Fibroblast of pulmonary artery (primary cell): ENCODE measurements around the gene RPS4Y1.
"Not testable (repeated sequence)": the region's sequence is repeated elsewhere in the genome, so short reads cannot be mapped to it uniquely, and the experiment has no call there.

Source experiments
- DNase-seq: peaks from one replicate; pipeline ENCODE4 v3.0.0-alpha.2; 2010; ENCODE audit warnings: low read depth
- H3K4me3 ChIP-seq: replicated peaks from 2 replicates; pipeline ENCODE4 v1.5.1; 2011; ENCODE audit warnings: low read depth, mild to moderate bottlenecking, control low read depth, low read length, moderate library complexity
- TF ChIP-seq, protein P1 (sequence below): IDR thresholded peaks from 2 replicates; pipeline ENCODE4 v1.5.1; 2011; ENCODE audit warnings: mild to moderate bottlenecking, control low read depth, low read length, inconsistent platforms; ENCODE audit errors: missing control alignments

RPS4Y1 gene

DNA sequence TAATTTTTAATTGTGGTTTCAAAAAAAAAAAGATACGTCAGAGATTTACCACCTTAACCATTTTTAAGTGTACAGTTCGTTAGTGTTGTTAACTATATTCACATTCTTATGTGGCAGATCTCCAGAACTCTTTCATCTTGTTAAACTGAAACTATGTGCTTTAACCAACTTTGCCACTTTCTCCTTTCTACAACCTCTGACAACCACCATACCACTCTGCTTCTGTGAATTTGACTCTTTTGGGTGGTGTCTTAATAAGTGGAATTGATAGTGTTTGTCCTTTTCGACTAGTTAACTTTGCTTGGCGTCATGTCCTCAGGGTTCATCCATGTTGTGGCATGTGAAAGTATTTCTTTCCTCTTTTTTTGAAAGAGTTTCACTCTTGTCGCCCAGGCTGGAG lies 15.7 kb downstream of the RPS4Y1 start:
- TF ChIP-seq, protein P1, sequence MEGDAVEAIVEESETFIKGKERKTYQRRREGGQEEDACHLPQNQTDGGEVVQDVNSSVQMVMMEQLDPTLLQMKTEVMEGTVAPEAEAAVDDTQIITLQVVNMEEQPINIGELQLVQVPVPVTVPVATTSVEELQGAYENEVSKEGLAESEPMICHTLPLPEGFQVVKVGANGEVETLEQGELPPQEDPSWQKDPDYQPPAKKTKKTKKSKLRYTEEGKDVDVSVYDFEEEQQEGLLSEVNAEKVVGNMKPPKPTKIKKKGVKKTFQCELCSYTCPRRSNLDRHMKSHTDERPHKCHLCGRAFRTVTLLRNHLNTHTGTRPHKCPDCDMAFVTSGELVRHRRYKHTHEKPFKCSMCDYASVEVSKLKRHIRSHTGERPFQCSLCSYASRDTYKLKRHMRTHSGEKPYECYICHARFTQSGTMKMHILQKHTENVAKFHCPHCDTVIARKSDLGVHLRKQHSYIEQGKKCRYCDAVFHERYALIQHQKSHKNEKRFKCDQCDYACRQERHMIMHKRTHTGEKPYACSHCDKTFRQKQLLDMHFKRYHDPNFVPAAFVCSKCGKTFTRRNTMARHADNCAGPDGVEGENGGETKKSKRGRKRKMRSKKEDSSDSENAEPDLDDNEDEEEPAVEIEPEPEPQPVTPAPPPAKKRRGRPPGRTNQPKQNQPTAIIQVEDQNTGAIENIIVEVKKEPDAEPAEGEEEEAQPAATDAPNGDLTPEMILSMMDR = no peak
- H3K4me3 ChIP-seq = no peak overlapping the region
- DNase-seq = no peak

DNA sequence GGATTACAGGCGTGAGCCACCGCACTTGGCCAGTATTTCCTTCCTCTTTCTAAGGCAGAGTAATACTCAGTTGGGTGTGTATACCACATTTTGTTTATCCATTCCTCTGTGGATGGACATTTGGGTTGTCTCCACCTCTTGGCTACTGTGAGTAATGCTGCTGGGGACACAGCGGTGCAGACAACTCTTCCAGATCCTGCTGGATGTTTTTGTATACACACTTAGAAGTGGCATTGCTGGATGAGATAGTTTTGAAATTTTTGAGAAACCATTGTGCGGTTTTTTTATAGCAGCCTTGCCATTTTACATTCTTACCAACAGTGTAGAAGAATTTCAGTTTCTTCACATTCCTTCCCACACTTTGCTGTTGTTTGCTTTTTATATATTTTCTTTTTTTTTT lies 16.3 kb downstream of the RPS4Y1 start:
- TF ChIP-seq, protein P1 = peak; percentile 25
- DNase-seq = peak; percentile 35
- no peak overlapping the region for H3K4me3 ChIP-seq

DNA sequence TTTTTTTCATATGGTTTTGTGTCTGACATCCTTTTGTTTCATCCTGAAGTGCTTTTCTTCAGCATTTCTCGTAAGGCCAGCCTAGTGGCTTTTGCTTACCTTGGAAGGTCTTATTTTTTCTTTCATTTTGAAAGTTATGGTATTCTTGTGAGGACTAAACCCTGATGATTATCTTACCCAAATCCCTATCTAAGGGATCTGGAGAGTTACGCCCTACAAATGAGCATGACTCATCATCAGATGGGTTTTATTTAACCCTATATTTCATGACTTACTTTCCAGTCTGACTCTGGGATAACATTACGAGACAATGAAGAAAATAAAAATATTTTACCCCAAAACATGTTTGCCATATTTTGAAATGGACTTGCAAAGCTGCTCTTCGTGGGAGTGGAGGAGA lies 18.4 kb downstream of the RPS4Y1 start:
- TF ChIP-seq, protein P1 = no peak
- DNase-seq = no peak
- no peak overlapping the region for H3K4me3 ChIP-seq

DNA sequence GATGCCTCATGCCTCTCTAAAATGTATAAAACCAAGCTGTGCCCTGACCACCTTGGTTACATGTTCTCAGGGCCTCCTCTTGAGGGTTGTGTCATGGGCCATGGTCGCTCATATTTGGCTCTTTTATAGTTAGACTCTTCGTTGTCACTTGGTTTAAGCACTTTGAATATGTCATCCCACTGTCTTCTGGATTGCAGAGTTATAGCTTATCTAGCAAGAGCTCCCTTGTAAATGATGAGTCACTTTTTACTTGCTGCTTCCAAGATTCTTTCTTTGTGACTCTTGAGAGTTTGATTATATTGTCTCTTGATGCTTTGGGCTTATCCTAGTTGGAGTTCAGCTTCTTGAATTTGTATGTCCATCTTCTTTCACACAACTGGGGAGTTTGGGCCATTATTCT lies 19.1 kb downstream of the RPS4Y1 start:
- TF ChIP-seq, protein P1 = no peak
- no peak overlapping the region for H3K4me3 ChIP-seq
- DNase-seq = peak; percentile 63

DNA sequence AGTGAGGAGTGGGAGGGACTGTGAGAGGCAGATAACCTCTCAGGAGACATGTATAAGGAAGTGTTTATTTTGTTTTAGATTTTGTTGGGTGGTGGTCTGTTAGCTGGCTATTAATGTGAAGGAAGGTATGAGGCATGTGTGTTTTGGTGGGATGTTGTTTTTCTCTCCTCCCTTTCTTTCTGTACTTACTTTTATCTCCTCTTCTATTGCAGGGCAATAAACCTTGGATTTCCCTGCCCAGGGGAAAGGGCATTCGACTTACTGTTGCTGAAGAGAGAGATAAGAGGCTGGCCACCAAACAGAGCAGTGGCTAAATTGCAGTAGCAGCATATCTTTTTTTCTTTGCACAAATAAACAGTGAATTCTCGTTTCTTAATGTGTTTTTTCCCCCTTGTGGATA lies 25.2 kb downstream of the RPS4Y1 start:
- TF ChIP-seq, protein P1 = no peak
- no peak for DNase-seq
- H3K4me3 ChIP-seq = no peak overlapping the region

DNA sequence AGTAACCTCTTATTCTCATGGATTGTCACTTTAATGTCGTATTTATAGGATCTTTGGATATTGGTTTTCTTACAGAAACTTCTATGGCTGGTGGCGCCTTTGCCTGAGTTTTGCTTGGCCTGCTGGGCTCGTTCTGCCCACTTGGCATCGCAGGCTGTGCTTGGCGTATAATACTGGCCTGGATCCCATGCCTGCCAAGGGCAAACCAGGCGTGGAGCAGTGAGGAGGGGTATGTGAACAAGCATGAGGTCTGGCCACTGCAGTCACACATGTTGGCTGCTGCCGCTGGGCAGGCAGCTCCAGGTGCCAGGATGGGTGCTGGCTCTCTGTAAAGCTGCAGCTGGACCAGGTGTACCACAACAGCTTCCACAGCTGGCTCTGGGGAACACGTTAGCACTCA lies 26.1 kb downstream of the RPS4Y1 start:
- H3K4me3 ChIP-seq = no peak overlapping the region
- TF ChIP-seq, protein P1 = no peak
- DNase-seq = no peak

DNA sequence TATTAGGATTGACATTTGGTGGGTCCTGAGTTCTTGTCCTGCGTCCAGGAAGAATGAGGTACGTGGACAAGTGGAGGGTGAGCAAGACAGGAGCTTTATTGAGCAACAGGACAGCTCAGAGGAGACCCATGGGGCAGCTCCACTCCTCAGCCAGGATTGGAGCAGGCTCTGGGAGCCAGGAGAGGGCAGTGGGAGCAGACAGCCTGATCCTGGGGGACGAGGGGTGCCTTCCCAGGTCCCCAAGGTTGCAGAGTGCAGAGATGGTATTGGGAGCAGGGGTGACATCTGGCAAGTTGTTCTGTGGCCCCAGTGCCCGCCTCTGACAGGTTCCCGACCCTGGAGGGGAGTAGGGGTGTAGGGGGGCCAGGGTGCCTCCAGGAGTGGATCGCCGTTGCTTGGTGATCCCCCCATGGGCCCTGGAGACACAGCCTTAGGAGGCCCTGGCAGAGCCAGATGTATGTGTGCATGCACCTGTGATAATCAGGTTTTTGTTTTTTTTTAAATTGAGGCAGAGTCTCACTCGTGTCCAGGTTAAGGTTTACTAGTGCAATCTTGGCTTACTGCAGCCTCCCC lies 26.7 kb downstream of the RPS4Y1 start:
- DNase-seq = no peak
- TF ChIP-seq, protein P1 = no peak

DNA sequence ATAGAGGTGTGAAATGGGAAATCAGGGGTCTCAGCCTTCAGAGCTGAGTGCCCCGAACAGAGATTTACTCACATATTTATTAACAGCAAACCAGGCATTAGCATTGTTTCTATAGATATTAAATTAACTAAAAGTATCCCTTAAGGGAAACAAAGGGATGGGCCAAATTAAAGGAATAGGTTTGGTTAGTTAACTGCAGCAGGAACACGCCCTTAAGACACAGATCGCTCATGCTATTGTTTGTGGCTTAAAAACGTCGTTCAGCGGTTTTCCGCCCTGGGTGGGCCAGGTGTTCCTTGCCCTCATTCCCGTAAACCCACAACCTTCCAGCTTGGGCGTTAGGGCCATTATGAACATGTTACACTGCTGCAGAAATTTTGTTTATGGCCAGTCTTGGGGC lies 30.8 kb downstream of the RPS4Y1 start:
- H3K4me3 ChIP-seq, DNase-seq: not testable (repeated sequence)

More for the DNA sequence above, 26.7 kb downstream of the RPS4Y1 start:
- no peak overlapping the region for H3K4me3 ChIP-seq
